Skeletal muscle satellite cell (primary cell): ENCODE measurements around the gene PRKD1.

Experiments used
- H3K27me3 ChIP-seq: 2 replicates; pipeline ENCODE4 v1.7.0; 2013; ENCODE audit warnings: low read length; ENCODE audit not compliant: control insufficient read depth, insufficient read depth
- H3K36me3 ChIP-seq: 2 replicates; pipeline ENCODE4 v1.7.0; 2013; ENCODE audit warnings: mild to moderate bottlenecking, control low read depth, low read length; ENCODE audit not compliant: insufficient read depth
- H3K4me1 ChIP-seq: 2 replicates; pipeline ENCODE4 v1.7.0; 2013; ENCODE audit warnings: low read length; ENCODE audit not compliant: control insufficient read depth, insufficient read depth
- H3K4me2 ChIP-seq: 2 replicates; pipeline ENCODE4 v1.7.0; 2013; ENCODE audit warnings: mild to moderate bottlenecking, low read length
- H3K4me3 ChIP-seq: 2 replicates; pipeline ENCODE4 v1.7.0; 2013; ENCODE audit warnings: low read length
- H3K9ac ChIP-seq: 2 replicates; pipeline ENCODE4 v1.7.0; 2013; ENCODE audit warnings: mild to moderate bottlenecking, low read depth, low read length, moderate library complexity
- H3K9me3 ChIP-seq: replicated peaks from 2 replicates; pipeline ENCODE4 v1.7.0; 2013; ENCODE audit warnings: mild to moderate bottlenecking, control low read depth, low read length

Gene PRKD1

GRCh38 chr14:29630566-29631160 is 297.0 kb downstream of the PRKD1 start:
- Histone ChIP-seq H3K4me2 (no peak overlapping the region), H3K36me3 (peaks cover 3% of the 10 kb centered on the region), H3K4me1 (no peaks in the 10 kb centered on the region), H3K9ac (no peak overlapping the region), H3K27me3 (no peaks in the 10 kb centered on the region), H3K9me3 (no peaks in the 10 kb centered on the region), H3K4me3 (no peak overlapping the region)

GRCh38 chr14:29629839-29630238 is 297.8 kb downstream of the PRKD1 start:
- H3K4me1 ChIP-seq, result no peaks in the 10 kb centered on the region
- H3K4me3 ChIP-seq, result no peak overlapping the region
- peaks cover 8% of the 10 kb centered on the region for H3K36me3 ChIP-seq
- H3K9me3 ChIP-seq, result no peaks in the 10 kb centered on the region
- no peak overlapping the region for H3K4me2 ChIP-seq
- H3K27me3 ChIP-seq, result no peaks in the 10 kb centered on the region
- no peak overlapping the region for H3K9ac ChIP-seq

- H3K27me3 ChIP-seq, result no peaks in the 10 kb centered on the region
- H3K4me3 ChIP-seq, result no peak overlapping the region
- no peak overlapping the region for H3K9ac ChIP-seq
- H3K36me3 ChIP-seq, result peaks cover 17% of the 10 kb centered on the region
- H3K4me2 ChIP-seq, result no peak overlapping the region
- no peaks in the 10 kb centered on the region for H3K9me3 ChIP-seq
- H3K4me1 ChIP-seq, result no peaks in the 10 kb centered on the region
These were observed 300.5 kb downstream of the PRKD1 start for GRCh38 chr14:29627137-29627536.

- Histone ChIP-seq H3K4me2 (no peak overlapping the region), H3K27me3 (no peaks in the 10 kb centered on the region), H3K36me3 (peaks cover 22% of the 10 kb centered on the region), H3K4me3 (no peak overlapping the region), H3K9ac (no peak overlapping the region), H3K4me1 (no peaks in the 10 kb centered on the region), H3K9me3 (no peaks in the 10 kb centered on the region)
These were observed 309.2 kb downstream of the PRKD1 start for GRCh38 chr14:29618323-29619067.

GRCh38 chr14:29616922-29617321 is 310.7 kb downstream of the PRKD1 start:
- Histone ChIP-seq H3K9ac (no peak overlapping the region), H3K4me2 (no peak overlapping the region)

GRCh38 chr14:29608861-29609260 is 318.8 kb downstream of the PRKD1 start:
- Histone ChIP-seq H3K36me3 (peaks cover 2% of the 10 kb centered on the region), H3K9me3 (no peaks in the 10 kb centered on the region), H3K4me2 (no peak overlapping the region), H3K27me3 (no peaks in the 10 kb centered on the region), H3K4me3 (no peak overlapping the region), H3K9ac (no peak overlapping the region), H3K4me1 (no peaks in the 10 kb centered on the region)

More at GRCh38 chr14:29616922-29617321, 310.7 kb downstream of the PRKD1 start:
- Histone ChIP-seq H3K9me3 (no peaks in the 10 kb centered on the region), H3K27me3 (no peaks in the 10 kb centered on the region), H3K36me3 (peaks cover 11% of the 10 kb centered on the region), H3K4me1 (no peaks in the 10 kb centered on the region), H3K4me3 (no peak overlapping the region)

GRCh38 chr14:29607169-29607568 is 320.5 kb downstream of the PRKD1 start:
- Histone ChIP-seq H3K9me3 (no peaks in the 10 kb centered on the region), H3K27me3 (no peaks in the 10 kb centered on the region), H3K9ac (no peak overlapping the region), H3K36me3 (peaks cover 2% of the 10 kb centered on the region), H3K4me2 (no peak overlapping the region), H3K4me3 (no peak overlapping the region), H3K4me1 (no peaks in the 10 kb centered on the region)

GRCh38 chr14:29603696-29604095 is 324.0 kb downstream of the PRKD1 start:
- Histone ChIP-seq H3K27me3 (no peaks in the 10 kb centered on the region), H3K36me3 (peaks cover 2% of the 10 kb centered on the region), H3K9ac (no peak overlapping the region), H3K4me3 (no peak overlapping the region), H3K4me1 (no peaks in the 10 kb centered on the region), H3K9me3 (no peaks in the 10 kb centered on the region), H3K4me2 (no peak overlapping the region)

- H3K4me3 ChIP-seq, result no peak overlapping the region
- H3K4me1 ChIP-seq, result no peaks in the 10 kb centered on the region
- no peaks in the 10 kb centered on the region for H3K9me3 ChIP-seq
- no peaks in the 10 kb centered on the region for H3K27me3 ChIP-seq
- peaks cover 4% of the 10 kb centered on the region for H3K36me3 ChIP-seq
- no peak overlapping the region for H3K9ac ChIP-seq
- H3K4me2 ChIP-seq, result no peak overlapping the region
These were observed 326.0 kb downstream of the PRKD1 start for GRCh38 chr14:29601616-29602015.

GRCh38 chr14:29587761-29588470 is 339.7 kb downstream of the PRKD1 start:
- Histone ChIP-seq H3K36me3 (no peaks in the 10 kb centered on the region), H3K9me3 (no peaks in the 10 kb centered on the region), H3K4me1 (peaks cover 13% of the 10 kb centered on the region), H3K4me3 (no peak overlapping the region), H3K4me2 (no peak overlapping the region), H3K27me3 (no peaks in the 10 kb centered on the region), H3K9ac (no peak overlapping the region)

- H3K4me3 ChIP-seq, result no peak overlapping the region
- H3K27me3 ChIP-seq, result no peaks in the 10 kb centered on the region
- H3K9ac ChIP-seq, result no peak overlapping the region
These were observed 340.6 kb downstream of the PRKD1 start for GRCh38 chr14:29587046-29587445.

More at GRCh38 chr14:29587046-29587445, 340.6 kb downstream of the PRKD1 start:
- H3K36me3 ChIP-seq, result no peaks in the 10 kb centered on the region
- peaks cover 13% of the 10 kb centered on the region for H3K4me1 ChIP-seq
- H3K9me3 ChIP-seq, result no peaks in the 10 kb centered on the region
- no peak overlapping the region for H3K4me2 ChIP-seq
